ENCODE data around the gene PLCG2.
A peak's percentile ranks its signal among the peaks of the same experiment; 100 is the strongest.
"Not testable (repeated sequence)": the region's sequence is repeated elsewhere in the genome, so short reads cannot be mapped to it uniquely, and the experiment has no call there.

Gene PLCG2

GRCh38 chr16:81873206-81873605 is 94.1 kb downstream of the PLCG2 start:
- FAIRE-seq (no peak), DNase-seq (ENCODE audit: insufficient read length, low spot score) (no peak)

- DNase-seq (ENCODE audit: insufficient read length, low spot score) = peak; percentile 66
Measured at GRCh38 chr16:81873843-81874752, 95.0 kb downstream of the PLCG2 start.

GRCh38 chr16:81875461-81875860 is 96.4 kb downstream of the PLCG2 start:
- FAIRE-seq = no peak
- DNase-seq (ENCODE audit: insufficient read length, low spot score) = no peak

More at GRCh38 chr16:81873843-81874752, 95.0 kb downstream of the PLCG2 start:
- no peak for FAIRE-seq

GRCh38 chr16:81876273-81876900 is 97.3 kb downstream of the PLCG2 start:
- no peak for DNase-seq (ENCODE audit: insufficient read length, low spot score)
- no peak for FAIRE-seq

- FAIRE-seq; DNase-seq (ENCODE audit: insufficient read length, low spot score): not testable (repeated sequence)
Measured at GRCh38 chr16:81877490-81877889, 98.4 kb downstream of the PLCG2 start.

DNA sequence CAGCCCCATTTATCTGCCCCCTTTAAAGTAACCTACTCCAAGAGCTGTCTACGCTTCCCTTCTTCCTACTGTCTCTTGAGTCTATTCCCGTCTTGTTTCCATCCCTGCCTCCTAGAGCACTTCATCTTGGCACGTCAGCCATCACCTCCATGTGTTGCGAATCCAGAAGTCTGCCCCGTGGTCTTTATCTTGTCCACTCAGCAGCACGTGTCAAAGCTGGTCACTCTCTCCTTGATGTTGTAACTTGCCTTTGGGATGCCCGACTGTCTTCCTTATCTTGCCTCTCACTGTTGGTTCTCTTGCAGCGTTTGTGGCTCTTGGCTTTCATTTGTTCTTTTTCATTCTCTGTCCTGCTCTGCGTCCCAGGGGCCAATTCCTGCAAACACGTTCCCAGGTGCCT is 99.4 kb downstream of the PLCG2 start:
- FAIRE-seq = no peak

GRCh38 chr16:81879625-81880024 is 100.5 kb downstream of the PLCG2 start:
- no peak for DNase-seq (ENCODE audit: insufficient read length, low spot score)
- FAIRE-seq = no peak

More for the DNA sequence above, 99.4 kb downstream of the PLCG2 start:
- DNase-seq (ENCODE audit: insufficient read length, low spot score) = no peak

GRCh38 chr16:81880816-81881215 is 101.7 kb downstream of the PLCG2 start:
- FAIRE-seq (no peak), DNase-seq (ENCODE audit: insufficient read length, low spot score) (no peak)

GRCh38 chr16:81881228-81881627 is 102.1 kb downstream of the PLCG2 start:
- DNase-seq (ENCODE audit: insufficient read length, low spot score) (no peak), FAIRE-seq (no peak)

GRCh38 chr16:81882559-81882958 is 103.5 kb downstream of the PLCG2 start:
- FAIRE-seq (no peak), DNase-seq (ENCODE audit: insufficient read length, low spot score) (no peak)

GRCh38 chr16:81883235-81883634 is 104.1 kb downstream of the PLCG2 start:
- FAIRE-seq (no peak), DNase-seq (ENCODE audit: insufficient read length, low spot score) (no peak)

GRCh38 chr16:81885976-81886586 is 107.0 kb downstream of the PLCG2 start:
- DNase-seq (ENCODE audit: insufficient read length, low spot score) = peak; percentile 61
- FAIRE-seq = no peak

- DNase-seq (ENCODE audit: insufficient read length, low spot score) = no peak
- no peak for FAIRE-seq
Measured at GRCh38 chr16:81888520-81889394, 109.7 kb downstream of the PLCG2 start.

- no peak for DNase-seq (ENCODE audit: insufficient read length, low spot score)
- no peak for FAIRE-seq
Measured at GRCh38 chr16:81891736-81892364, 112.8 kb downstream of the PLCG2 start.

DNA sequence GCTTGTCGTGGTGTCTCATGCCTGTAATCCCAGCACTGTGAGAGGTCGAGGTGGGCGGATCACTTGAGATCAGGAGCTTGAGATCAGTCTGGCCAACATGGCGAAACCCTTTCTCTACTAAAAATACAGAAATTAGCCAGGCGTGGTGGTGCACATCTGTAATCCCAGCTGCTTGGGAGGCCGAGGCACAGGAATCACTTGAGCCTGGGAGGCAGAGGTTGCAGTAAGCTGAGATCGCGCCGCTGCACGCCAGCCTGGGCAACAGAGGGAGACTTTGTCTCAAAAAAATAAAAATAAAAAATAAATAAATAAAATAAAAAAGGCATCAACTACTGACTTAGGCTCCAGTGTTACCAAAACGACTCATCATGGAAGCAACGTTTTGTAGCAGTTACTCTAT is 115.5 kb downstream of the PLCG2 start:
- DNase-seq (ENCODE audit: insufficient read length, low spot score) = no peak
- no peak for FAIRE-seq

DNA sequence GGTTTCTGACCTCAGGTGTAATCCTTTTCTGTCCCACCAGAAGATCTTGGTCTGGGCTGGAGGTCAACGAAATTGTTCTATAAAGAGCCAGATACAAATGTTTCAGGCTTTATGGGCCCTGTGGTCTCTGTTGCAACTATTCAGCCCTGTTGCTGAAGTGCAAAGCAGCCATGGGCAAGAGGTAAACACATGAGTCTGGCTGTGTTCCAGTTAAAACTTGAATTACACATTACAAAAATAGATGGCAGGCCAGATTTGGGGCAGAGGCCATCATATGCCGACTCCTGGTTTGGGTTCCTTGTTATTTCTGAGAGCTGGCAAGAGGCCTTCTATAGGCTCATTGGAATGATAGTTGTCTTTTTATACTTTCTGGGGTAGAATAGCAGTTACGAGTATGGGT is 117.8 kb downstream of the PLCG2 start:
- DNase-seq (ENCODE audit: insufficient read length, low spot score) = no peak
- no peak for FAIRE-seq

DNA sequence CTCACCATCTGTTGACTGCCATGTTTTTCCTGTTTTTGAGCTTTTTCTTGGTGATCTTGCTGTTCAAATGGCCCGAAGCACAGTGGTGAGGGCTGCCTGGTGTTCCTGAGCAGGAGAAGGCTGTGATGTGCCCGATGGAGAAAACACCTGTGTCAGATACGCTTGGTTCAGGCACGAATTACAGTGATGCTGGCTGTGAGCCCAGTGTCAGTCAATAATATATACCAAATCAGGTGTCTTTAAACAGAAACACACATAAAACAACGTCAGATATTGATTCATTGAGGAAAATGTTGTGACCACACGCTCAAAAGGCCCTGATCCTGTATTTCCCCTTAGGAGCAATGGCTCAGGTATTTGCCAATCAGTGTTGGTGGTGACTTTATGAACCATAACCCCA is 120.5 kb downstream of the PLCG2 start:
- FAIRE-seq = no peak
- no peak for DNase-seq (ENCODE audit: insufficient read length, low spot score)

DNA sequence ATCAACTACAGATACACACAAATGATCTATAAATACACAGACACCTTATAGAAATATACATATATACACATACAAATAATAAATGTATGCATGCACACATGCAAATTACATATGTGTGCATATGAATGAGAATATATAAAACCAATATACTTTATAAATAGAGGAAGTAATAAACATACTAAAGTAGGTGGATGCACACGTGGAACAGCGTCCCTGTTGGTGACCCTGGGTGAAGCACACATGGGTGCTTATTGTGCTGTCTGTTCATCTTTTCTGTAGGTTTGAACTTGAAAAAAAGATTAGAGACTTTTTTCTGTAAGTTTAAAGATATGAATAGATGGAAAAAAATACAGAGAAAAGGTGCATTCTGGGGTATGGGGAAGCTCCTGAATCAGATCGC is 120.9 kb downstream of the PLCG2 start:
- no peak for FAIRE-seq
- no peak for DNase-seq (ENCODE audit: insufficient read length, low spot score)

DNA sequence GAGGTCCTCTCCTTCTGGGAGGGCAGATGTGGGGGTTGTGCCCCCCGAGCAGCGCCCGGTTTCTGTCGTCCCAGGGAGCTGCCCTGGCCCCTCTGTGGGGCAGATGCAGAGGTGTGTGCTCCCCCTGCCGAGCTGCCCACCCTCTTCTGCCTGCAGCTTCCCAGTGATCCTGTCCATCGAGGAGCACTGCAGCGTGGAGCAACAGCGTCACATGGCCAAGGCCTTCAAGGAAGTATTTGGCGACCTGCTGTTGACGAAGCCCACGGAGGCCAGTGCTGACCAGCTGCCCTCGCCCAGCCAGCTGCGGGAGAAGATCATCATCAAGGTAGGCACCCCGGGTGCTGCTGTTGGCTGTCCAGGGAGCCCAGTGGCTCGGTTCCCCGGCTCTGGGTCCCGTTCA is 121.4 kb downstream of the PLCG2 start:
- no peak for FAIRE-seq
- DNase-seq (ENCODE audit: insufficient read length, low spot score) = no peak

- peak; percentile 38 for DNase-seq (ENCODE audit: insufficient read length, low spot score)
- FAIRE-seq = no peak
Measured at GRCh38 chr16:81901484-81901883, 122.4 kb downstream of the PLCG2 start.
